Natural killer cell (primary cell): ENCODE measurements around the gene HLA-DPB1. TPM values are rescaled to one million over a fixed set of nuclear protein-coding genes. Genes with fewer than 3 reads are reported as not detected.

Experiments
- ATAC-seq, 3 donors: fragments of 150-1000 bp in 2 of 3; fragments of 200-7000 bp in 1 of 3; cut with Tn5 transposase; 1 replicate in 1 of 3; 2 replicates in 2 of 3; pipeline ENCODE4 v1.10.0; 2021; ENCODE audit warnings: mild to moderate bottlenecking in 2 of 3, moderate library complexity in 2 of 3
- DNase-seq, 2 donors: peaks; one replicate each; pipeline versions ENCODE4 v3.0.0 to v3.0.0-alpha.2; 2013 to 2021; ENCODE audit warnings: mixed read lengths in 1 of 2
- H3K27ac ChIP-seq: one replicate; pipeline ENCODE4 v1.5.1; 2013; ENCODE audit warnings: mild to moderate bottlenecking, low read length
- H3K27me3 ChIP-seq: one replicate; pipeline ENCODE4 v1.6.1; 2013; ENCODE audit warnings: low read length; ENCODE audit not compliant: control insufficient read depth, insufficient read depth
- H3K36me3 ChIP-seq: one replicate; pipeline ENCODE4 v1.6.1; 2013; ENCODE audit warnings: low read length; ENCODE audit not compliant: control insufficient read depth, insufficient read depth
- H3K4me1 ChIP-seq: one replicate; pipeline ENCODE4 v1.6.1; 2013; ENCODE audit warnings: low read length; ENCODE audit not compliant: control insufficient read depth, insufficient read depth
- H3K4me3 ChIP-seq: one replicate; pipeline ENCODE4 v1.5.1; 2013; ENCODE audit warnings: low read length
- H3K9me3 ChIP-seq: one replicate; pipeline ENCODE4 v1.6.1; 2013; ENCODE audit warnings: low read length; ENCODE audit not compliant: control insufficient read depth, insufficient read depth
- H3K27ac Mint-ChIP-seq, 2 donors: one replicate each; pipeline ENCODE4 v1.8.0; 2022; ENCODE audit warnings: mild to moderate bottlenecking in 2 of 2, mixed read lengths in 2 of 2, moderate library complexity in 1 of 2
- H3K27me3 Mint-ChIP-seq, 2 donors: one replicate each; pipeline ENCODE4 v1.8.0; 2022; ENCODE audit warnings: low read depth in 2 of 2, mixed read lengths in 2 of 2
- H3K36me3 Mint-ChIP-seq: one replicate; pipeline ENCODE4 v1.8.0; 2022; ENCODE audit warnings: mixed read lengths
- H3K4me1 Mint-ChIP-seq, 2 donors: one replicate each; pipeline ENCODE4 v1.8.0; 2022; ENCODE audit warnings: mixed read lengths in 2 of 2
- H3K4me3 Mint-ChIP-seq: one replicate; pipeline ENCODE4 v1.8.0; 2022; ENCODE audit warnings: mild to moderate bottlenecking, moderate library complexity, mixed read lengths
- H3K9me3 Mint-ChIP-seq, 2 donors: one replicate each; pipeline ENCODE4 v1.8.0; 2022; ENCODE audit warnings: mixed read lengths in 2 of 2
- WGBS: methylation state at CpG from one replicate; pipeline ENCODE4 v1.1.7; 2013; ENCODE audit warnings: missing lambda C conversion rate; ENCODE audit not compliant: insufficient coverage; 5-methylcytosine and 5-hydroxymethylcytosine counted together
- intact Hi-C: fragments of 100-400 bp; cut with micrococcal nuclease; formaldehyde crosslinking; loops from one replicate; pipeline ENCODE4 v1.14.2; 2022
- total RNA-seq, 4 donors: library from RNA; stranded (reverse); fragments of 120-200 nt in 1 of 4; gene quantifications; one replicate each; pipeline versions ENCODE4 v1.2.3 to v1.2.4, GENCODE V29; 2013 to 2022
- TF ChIP-seq, protein P1 (sequence below): fragments of 200-600 bp; IDR thresholded peaks from one replicate; pipeline ENCODE4 v1.8.0; 2022; ENCODE audit warnings: antibody characterized with exemption

The HLA-DPB1 gene
- total RNA-seq, 3 donors from 2014 or later (not counting 1 experiment from before 2014, with no cell fraction given): 55.2 to 131 (median 77.1) TPM

DNA sequence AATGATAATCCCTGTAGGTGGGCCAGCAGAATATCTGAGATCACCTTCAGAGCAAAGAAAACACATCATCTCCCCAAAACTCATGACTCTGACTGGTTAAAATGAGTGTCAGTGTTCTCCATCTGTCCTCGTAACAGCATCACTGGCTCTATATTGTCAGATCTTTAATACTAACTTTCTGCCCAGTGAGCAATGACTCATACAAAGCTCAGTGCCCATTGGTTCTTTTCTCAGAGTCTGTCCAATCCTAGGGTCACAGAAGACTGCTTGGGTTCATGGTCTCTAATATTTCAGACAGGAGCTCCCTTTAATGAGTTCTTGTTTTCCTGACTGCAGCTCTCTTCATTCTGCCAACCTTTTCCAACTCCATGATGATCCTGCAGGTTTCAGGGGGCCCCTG, 36.4 kb downstream of the HLA-DPB1 start:
- intact Hi-C loops: no loop called here

DNA sequence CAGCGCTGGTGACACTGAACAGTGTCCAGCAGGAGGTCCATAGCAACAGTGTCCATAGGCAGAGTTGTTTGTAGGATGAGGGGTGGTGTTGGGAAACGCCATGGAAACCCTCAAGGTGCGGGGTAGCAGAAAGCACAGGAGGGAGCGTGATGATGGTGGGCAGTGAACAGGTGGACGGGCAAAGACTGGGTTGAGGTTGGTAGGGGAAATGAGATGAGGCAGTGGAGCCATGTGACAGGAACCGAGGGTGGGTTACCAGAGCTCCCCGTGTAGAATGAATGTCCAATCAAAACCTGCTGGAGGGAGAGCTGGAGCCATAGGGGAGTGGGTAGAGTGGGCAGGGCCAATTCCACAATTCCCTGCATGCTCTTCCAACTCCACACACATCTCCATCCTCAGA, 38.0 kb downstream of the HLA-DPB1 start:
- DNase-seq (no peak), ATAC-seq (no peak)
- no peaks in the 10 kb centered on the region for H3K36me3 Mint-ChIP-seq
- whole genome bisulfite sequencing: 54% methylated on average over 7 of the region's 7 CpGs
- Histone ChIP-seq H3K27ac (peak overlapping the region; percentile 31), H3K4me3 (no peak overlapping the region), H3K27me3 (peaks cover 24% of the 10 kb centered on the region), H3K9me3 (no peaks in the 10 kb centered on the region), H3K4me1 (peaks cover 37% of the 10 kb centered on the region), H3K36me3 (no peaks in the 10 kb centered on the region)
- no peak overlapping the region for H3K4me3 Mint-ChIP-seq
- peaks cover 0 to 7% of the 10 kb centered on the region in 2 donors for H3K4me1 Mint-ChIP-seq
- H3K9me3 Mint-ChIP-seq: no peaks in the 10 kb centered on the region
- intact Hi-C loops: no loop called here
- peaks cover 56 to 91% of the 10 kb centered on the region in 2 donors for H3K27me3 Mint-ChIP-seq
- TF ChIP-seq, protein P1, sequence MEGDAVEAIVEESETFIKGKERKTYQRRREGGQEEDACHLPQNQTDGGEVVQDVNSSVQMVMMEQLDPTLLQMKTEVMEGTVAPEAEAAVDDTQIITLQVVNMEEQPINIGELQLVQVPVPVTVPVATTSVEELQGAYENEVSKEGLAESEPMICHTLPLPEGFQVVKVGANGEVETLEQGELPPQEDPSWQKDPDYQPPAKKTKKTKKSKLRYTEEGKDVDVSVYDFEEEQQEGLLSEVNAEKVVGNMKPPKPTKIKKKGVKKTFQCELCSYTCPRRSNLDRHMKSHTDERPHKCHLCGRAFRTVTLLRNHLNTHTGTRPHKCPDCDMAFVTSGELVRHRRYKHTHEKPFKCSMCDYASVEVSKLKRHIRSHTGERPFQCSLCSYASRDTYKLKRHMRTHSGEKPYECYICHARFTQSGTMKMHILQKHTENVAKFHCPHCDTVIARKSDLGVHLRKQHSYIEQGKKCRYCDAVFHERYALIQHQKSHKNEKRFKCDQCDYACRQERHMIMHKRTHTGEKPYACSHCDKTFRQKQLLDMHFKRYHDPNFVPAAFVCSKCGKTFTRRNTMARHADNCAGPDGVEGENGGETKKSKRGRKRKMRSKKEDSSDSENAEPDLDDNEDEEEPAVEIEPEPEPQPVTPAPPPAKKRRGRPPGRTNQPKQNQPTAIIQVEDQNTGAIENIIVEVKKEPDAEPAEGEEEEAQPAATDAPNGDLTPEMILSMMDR: no peak
- no peak overlapping the region for H3K27ac Mint-ChIP-seq

More for the DNA sequence above, 36.4 kb downstream of the HLA-DPB1 start:
- Mint-ChIP-seq H3K9me3 (no peaks in the 10 kb centered on the region), H3K27ac (no peak overlapping the region), H3K4me3 (no peak overlapping the region), H3K4me1 (peaks cover 0 to 4% of the 10 kb centered on the region in 2 donors), H3K36me3 (no peaks in the 10 kb centered on the region), H3K27me3 (peaks cover 57 to 91% of the 10 kb centered on the region in 2 donors)
- Histone ChIP-seq H3K4me3 (peak overlapping the region; percentile 29), H3K27me3 (peaks cover 13% of the 10 kb centered on the region), H3K27ac (peak overlapping the region; percentile 70), H3K4me1 (peaks cover 29% of the 10 kb centered on the region), H3K9me3 (no peaks in the 10 kb centered on the region), H3K36me3 (no peaks in the 10 kb centered on the region)
- DNase-seq: peak in 1 of 2 donors; percentile 74
- TF ChIP-seq, protein P1: no peak
- WGBS: 31% methylated on average over 1 of the region's 1 CpG
- ATAC-seq: peak; percentile 90 to 100 (median 98)

DNA sequence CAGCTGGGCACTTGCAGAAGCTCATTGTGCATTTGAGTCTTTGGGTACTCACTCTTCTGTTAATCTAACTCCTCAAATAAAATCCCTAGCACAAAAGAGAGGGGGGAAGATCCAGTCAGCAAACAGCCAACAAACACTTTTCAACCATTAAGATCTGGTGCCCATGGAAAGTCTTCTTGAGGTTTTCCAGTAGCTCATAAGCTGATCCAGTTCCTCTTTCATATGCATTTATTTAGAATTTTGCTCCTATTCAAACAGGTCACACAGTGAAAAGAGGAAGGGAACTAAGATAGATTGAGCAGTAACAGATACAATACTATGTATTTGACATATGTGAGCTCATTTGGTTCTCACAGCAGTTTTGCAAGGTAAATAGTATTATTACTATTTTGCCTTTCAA, 38.6 kb downstream of the HLA-DPB1 start:
- Mint-ChIP-seq H3K27ac (no peak overlapping the region), H3K4me3 (no peak overlapping the region), H3K4me1 (peaks cover 0 to 7% of the 10 kb centered on the region in 2 donors), H3K36me3 (no peaks in the 10 kb centered on the region), H3K27me3 (peaks cover 52 to 87% of the 10 kb centered on the region in 2 donors), H3K9me3 (no peaks in the 10 kb centered on the region)
- Histone ChIP-seq H3K4me1 (peaks cover 37% of the 10 kb centered on the region), H3K27ac (peak overlapping the region; percentile 31), H3K4me3 (no peak overlapping the region), H3K36me3 (no peaks in the 10 kb centered on the region), H3K27me3 (peaks cover 24% of the 10 kb centered on the region), H3K9me3 (no peaks in the 10 kb centered on the region)
- DNase-seq (no peak), ATAC-seq (no peak)
- intact Hi-C loops: no loop called here
- TF ChIP-seq, protein P1: no peak

DNA sequence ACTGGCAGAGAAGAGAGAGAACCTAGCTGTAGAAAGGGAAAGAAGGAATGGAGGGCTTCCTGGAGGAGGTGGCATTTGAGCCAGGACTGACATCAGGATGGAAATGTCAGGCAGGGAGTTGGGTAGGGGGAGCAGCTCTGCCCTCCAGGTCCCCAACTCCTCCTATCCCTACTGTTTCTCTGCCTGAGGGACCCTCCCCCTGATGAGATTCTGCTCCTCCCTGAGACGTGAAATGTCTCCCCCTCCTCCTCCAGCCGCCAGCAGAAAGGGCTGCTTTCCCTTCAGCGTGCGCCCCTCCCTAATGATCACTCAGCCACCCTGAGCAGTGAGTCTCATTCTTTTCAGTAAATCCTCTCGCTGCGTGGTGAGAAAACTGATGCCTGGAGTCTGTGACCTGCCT, 40.6 kb downstream of the HLA-DPB1 start:
- H3K4me3 ChIP-seq: no peak overlapping the region
- H3K4me1 ChIP-seq: peaks cover 37% of the 10 kb centered on the region
- no peak overlapping the region for H3K27ac ChIP-seq
- ATAC-seq (no peak), DNase-seq (no peak)
- WGBS: 24% methylated on average over 6 of the region's 6 CpGs
- H3K27me3 ChIP-seq: peaks cover 24% of the 10 kb centered on the region
- H3K9me3 ChIP-seq: no peaks in the 10 kb centered on the region
- Mint-ChIP-seq H3K4me3 (no peak overlapping the region), H3K27ac (no peak overlapping the region), H3K27me3 (peaks cover 52 to 74% of the 10 kb centered on the region in 2 donors), H3K9me3 (no peaks in the 10 kb centered on the region), H3K36me3 (no peaks in the 10 kb centered on the region), H3K4me1 (peaks cover 0 to 7% of the 10 kb centered on the region in 2 donors)
- no peaks in the 10 kb centered on the region for H3K36me3 ChIP-seq
- intact Hi-C loops: no loop called here
- TF ChIP-seq, protein P1: no peak
